ENCODE data around the gene SLC11A1.

The SLC11A1 gene

DNA sequence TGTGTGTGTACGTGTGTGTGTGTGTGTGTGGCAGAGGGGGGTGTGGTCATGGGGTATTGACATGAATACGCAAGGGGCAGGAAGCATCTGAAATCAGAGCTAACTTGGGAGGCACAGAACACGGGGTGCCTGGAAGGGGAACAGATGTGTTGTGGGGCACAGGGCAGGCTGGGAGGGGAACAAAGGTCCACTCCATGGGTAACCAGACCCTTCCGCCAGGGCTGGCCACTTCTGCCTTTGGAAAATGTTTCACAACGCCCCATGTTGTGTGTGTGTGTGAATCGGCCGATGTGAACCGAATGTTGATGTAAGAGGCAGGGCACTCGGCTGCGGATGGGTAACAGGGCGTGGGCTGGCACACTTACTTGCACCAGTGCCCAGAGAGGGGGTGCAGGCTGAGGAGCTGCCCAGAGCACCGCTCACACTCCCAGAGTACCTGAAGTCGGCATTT is at the start of gene SLC11A1:
Gene SLC11A1, plus strand, starts transcription at position 358 of the 451 bp plus-strand sequence. CDS start 96 bp downstream, outside the sequence.
- TF ChIP-seq CTCF (conservative IDR thresholded peaks at IDR 0.05; ENCODE audit: low read depth, low read length): no peak
- no peak within 1 kb of the TSS for H3K4me3 ChIP-seq (ENCODE audit: low read length)

DNA sequence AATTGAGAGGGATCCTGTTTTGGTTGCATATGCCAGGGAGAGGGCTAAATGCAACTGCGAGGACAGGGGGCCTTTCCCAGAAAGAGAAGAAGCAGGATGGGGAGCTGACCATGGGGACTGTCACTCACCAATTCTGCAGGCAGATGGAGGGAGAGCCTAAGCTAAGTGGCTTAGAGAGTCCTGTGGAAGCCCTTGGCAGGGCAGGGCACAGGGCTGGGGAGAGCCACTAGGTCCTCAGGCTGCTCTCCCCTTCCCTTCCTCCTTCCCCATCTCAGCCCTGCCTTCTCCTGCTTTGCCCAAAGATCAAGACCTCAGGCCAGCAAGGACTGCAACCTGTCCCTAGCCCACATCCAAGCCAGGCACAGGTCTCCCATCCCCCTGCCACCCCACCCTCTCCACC is 49.8 kb upstream of the SLC11A1 start:
- no peak for TF ChIP-seq CTCF (conservative IDR thresholded peaks at IDR 0.05; ENCODE audit: low read depth, low read length)
- DNase-seq (ENCODE audit: low read depth): no peak
- no peak overlapping the region for H3K4me3 ChIP-seq (ENCODE audit: low read length)

More for the DNA sequence above, at the start of gene SLC11A1:
- DNase-seq (ENCODE audit: low read depth): no peak

GRCh38 chr2:218332920-218333645 is 49.0 kb upstream of the SLC11A1 start:
- no peak for TF ChIP-seq CTCF (conservative IDR thresholded peaks at IDR 0.05; ENCODE audit: low read depth, low read length)
- no peak for DNase-seq (ENCODE audit: low read depth)
- no peak overlapping the region for H3K4me3 ChIP-seq (ENCODE audit: low read length)

- no peak for DNase-seq (ENCODE audit: low read depth)
- no peak for TF ChIP-seq CTCF (conservative IDR thresholded peaks at IDR 0.05; ENCODE audit: low read depth, low read length)
- no peak overlapping the region for H3K4me3 ChIP-seq (ENCODE audit: low read length)
Measured at GRCh38 chr2:218334531-218334930, 47.5 kb upstream of the SLC11A1 start.

DNA sequence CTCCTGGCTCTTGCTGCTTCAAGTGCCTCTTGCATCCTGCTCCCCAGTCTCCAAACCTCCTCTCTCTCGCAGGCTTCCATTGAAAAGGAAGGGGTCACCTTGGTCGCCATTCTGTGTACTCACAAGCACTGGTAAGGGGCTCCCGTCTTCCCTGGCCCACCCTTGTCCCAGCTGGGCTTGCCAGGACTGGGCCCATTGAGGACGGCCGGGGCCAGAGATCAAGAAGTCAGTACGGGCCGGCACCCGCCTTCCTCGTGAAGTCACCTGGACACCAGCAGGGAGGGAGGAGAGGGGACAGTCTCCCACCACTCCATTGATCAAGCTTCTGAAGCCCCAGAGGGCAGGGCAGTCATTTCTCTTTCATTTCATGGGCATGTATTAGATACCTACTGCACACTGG is 41.4 kb upstream of the SLC11A1 start:
- H3K4me3 ChIP-seq (ENCODE audit: low read length): no peak overlapping the region
- DNase-seq (ENCODE audit: low read depth): no peak
- TF ChIP-seq CTCF (conservative IDR thresholded peaks at IDR 0.05; ENCODE audit: low read depth, low read length): no peak

- H3K4me3 ChIP-seq (ENCODE audit: low read length): no peak overlapping the region
- no peak for TF ChIP-seq CTCF (conservative IDR thresholded peaks at IDR 0.05; ENCODE audit: low read depth, low read length)
- no peak for DNase-seq (ENCODE audit: low read depth)
Measured at GRCh38 chr2:218341381-218341780, 40.7 kb upstream of the SLC11A1 start.

- no peak for TF ChIP-seq CTCF (conservative IDR thresholded peaks at IDR 0.05; ENCODE audit: low read depth, low read length)
- no peak overlapping the region for H3K4me3 ChIP-seq (ENCODE audit: low read length)
Measured at GRCh38 chr2:218342837-218343236, 39.2 kb upstream of the SLC11A1 start.

More at GRCh38 chr2:218342837-218343236, 39.2 kb upstream of the SLC11A1 start:
- no peak for DNase-seq (ENCODE audit: low read depth)
